KMS-11 (cell line): ENCODE measurements around the gene LGALS9.
"Not testable (repeated sequence)": the region's sequence is repeated elsewhere in the genome, so short reads cannot be mapped to it uniquely, and the experiment has no call there.

Source experiments
- H2AFZ ChIP-seq: fragments of 200-600 bp; sonication (generic); 2 replicates; pipeline ENCODE4 v1.6.1; 2016; ENCODE audit warnings: antibody characterized with exemption, mixed run types, low read depth
- H3K27ac ChIP-seq: fragments of 200-600 bp; sonication (generic); 2 replicates; pipeline ENCODE4 v1.6.1; 2016; ENCODE audit warnings: mild to moderate bottlenecking, mixed run types
- H3K27me3 ChIP-seq: fragments of 200-600 bp; sonication (generic); 2 replicates; pipeline ENCODE4 v1.6.1; 2017; ENCODE audit warnings: mild to moderate bottlenecking, low read depth, mixed run types, moderate library complexity; ENCODE audit not compliant: insufficient read depth
- H3K36me3 ChIP-seq: fragments of 200-600 bp; sonication (generic); 2 replicates; pipeline ENCODE4 v1.6.1; 2017; ENCODE audit warnings: mild to moderate bottlenecking, mixed run types; ENCODE audit not compliant: insufficient read depth
- H3K4me1 ChIP-seq: fragments of 200-600 bp; sonication (generic); 2 replicates; pipeline ENCODE4 v1.6.1; 2016; ENCODE audit warnings: mild to moderate bottlenecking, low read depth, mixed run types; ENCODE audit not compliant: poor library complexity, severe bottlenecking
- H3K4me2 ChIP-seq: fragments of 200-600 bp; sonication (generic); 2 replicates; pipeline ENCODE4 v1.7.0; 2016; ENCODE audit warnings: mild to moderate bottlenecking, mixed run types
- H3K4me3 ChIP-seq: fragments of 200-600 bp; sonication (generic); IDR thresholded peaks from 2 replicates; pipeline ENCODE4 v1.6.1; 2017; ENCODE audit warnings: low read depth, low read length, mixed read lengths; ENCODE audit not compliant: insufficient read depth
- H3K79me2 ChIP-seq: fragments of 200-600 bp; sonication (generic); 2 replicates; pipeline ENCODE4 v1.6.1; 2016; ENCODE audit warnings: low read depth, mixed run types; ENCODE audit not compliant: insufficient read depth
- H3K9ac ChIP-seq: fragments of 200-600 bp; sonication (generic); 2 replicates; pipeline ENCODE4 v1.6.1; 2016; ENCODE audit warnings: mild to moderate bottlenecking, mixed run types
- H4K20me1 ChIP-seq: fragments of 200-600 bp; sonication (generic); 2 replicates; pipeline ENCODE4 v1.6.1; 2016; ENCODE audit warnings: mild to moderate bottlenecking, mixed run types; ENCODE audit not compliant: insufficient read depth
- CTCF ChIP-seq: fragments of 200-600 bp; sonication (generic); conservative IDR thresholded peaks from 2 replicates; pipeline ENCODE4 v1.6.1; 2017; ENCODE audit warnings: low read depth, mild to moderate bottlenecking, antibody characterized with exemption, low read length, moderate library complexity, mixed read lengths

Gene LGALS9

DNA sequence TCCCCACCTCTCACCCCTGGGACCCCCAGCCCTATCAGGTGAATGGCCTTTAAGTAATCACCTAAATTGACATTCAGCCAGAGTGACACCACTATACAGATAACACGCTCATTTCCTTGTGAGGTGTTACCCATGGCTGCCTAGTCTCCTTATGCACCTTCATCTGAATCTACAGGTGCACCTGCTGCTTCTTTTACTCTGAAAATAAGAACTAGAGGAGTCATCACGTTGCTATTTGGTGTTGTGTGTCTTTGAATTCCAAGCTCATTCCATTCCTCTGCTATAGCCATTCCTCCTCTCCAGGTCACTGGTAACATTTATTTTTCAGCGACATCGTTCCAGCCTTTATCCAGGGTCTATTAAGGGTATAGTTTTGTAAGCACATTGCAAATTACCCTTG, 9.8 kb downstream of the LGALS9 start:
- no peak overlapping the region for H3K9ac ChIP-seq
- H3K27me3 ChIP-seq, result no peaks in the 10 kb centered on the region
- no peak overlapping the region for H3K27ac ChIP-seq
- TF ChIP-seq CTCF, result no peak
- H3K36me3 ChIP-seq, result no peaks in the 10 kb centered on the region
- no peaks in the 10 kb centered on the region for H3K79me2 ChIP-seq
- no peaks in the 10 kb centered on the region for H3K4me1 ChIP-seq
- no peak overlapping the region for H3K4me3 ChIP-seq
- H2AFZ ChIP-seq, result no peak overlapping the region
- H3K4me2 ChIP-seq, result no peak overlapping the region
- no peaks in the 10 kb centered on the region for H4K20me1 ChIP-seq

DNA sequence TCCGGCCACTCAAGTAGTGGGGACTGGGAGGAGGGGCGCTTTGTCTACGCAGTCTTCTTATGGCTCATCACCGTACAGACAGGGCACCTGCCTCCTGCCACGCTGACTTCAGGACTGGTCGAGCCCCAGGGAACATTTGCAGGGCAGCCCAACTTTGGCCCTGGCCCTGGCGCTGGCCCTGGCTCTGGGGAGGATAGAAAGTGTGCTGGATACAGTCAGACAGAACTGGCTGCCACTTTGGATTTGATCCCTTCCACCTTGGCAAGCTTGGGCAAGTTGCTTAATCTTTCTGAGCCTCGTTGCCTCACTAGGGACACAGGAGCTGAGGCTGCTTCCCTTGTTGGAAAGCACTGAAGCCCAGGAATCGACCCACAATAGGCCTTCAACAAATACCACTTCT, 13.6 kb downstream of the LGALS9 start:
- no peaks in the 10 kb centered on the region for H4K20me1 ChIP-seq
- H3K9ac ChIP-seq, result no peak overlapping the region
- H2AFZ ChIP-seq, result no peak overlapping the region
- no peaks in the 10 kb centered on the region for H3K4me1 ChIP-seq
- no peaks in the 10 kb centered on the region for H3K79me2 ChIP-seq
- TF ChIP-seq CTCF, result no peak
- H3K4me2 ChIP-seq, result no peak overlapping the region
- H3K27ac ChIP-seq, result no peak overlapping the region
- no peaks in the 10 kb centered on the region for H3K36me3 ChIP-seq
- no peaks in the 10 kb centered on the region; the same call in 1 of the 2 replicates for H3K27me3 ChIP-seq
- no peak overlapping the region for H3K4me3 ChIP-seq

GRCh38 chr17:27645621-27646020, 14.6 kb downstream of the LGALS9 start:
- not testable (repeated sequence) for H3K4me1 ChIP-seq, H2AFZ ChIP-seq, H3K9ac ChIP-seq, H4K20me1 ChIP-seq, H3K4me3 ChIP-seq, H3K79me2 ChIP-seq, H3K4me2 ChIP-seq, H3K36me3 ChIP-seq, H3K27ac ChIP-seq, H3K27me3 ChIP-seq

DNA sequence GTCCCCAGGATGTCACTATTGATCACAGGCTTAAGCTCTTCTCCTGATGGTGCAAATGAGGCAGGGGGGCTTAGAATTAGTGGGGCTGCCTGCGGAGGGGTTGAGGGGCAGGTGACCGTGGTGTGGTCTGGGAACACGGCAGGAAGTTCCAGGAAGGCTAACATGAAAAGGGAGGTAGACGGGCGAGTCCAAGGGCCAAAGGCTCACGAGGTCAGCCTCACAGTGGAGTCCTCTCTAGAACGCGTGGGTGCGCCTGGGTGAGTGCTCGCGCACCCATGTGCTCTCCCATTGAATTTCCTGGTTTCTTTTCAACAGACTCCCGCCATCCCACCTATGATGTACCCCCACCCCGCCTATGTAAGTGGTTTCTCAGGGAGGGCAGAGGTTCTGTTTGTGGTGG, 15.2 kb downstream of the LGALS9 start:
- Histone ChIP-seq H3K9ac (no peak overlapping the region), H3K27ac (no peak overlapping the region), H3K79me2 (no peaks in the 10 kb centered on the region), H3K36me3 (no peaks in the 10 kb centered on the region), H3K27me3 (peaks cover 3% of the 10 kb centered on the region; the same call in 1 of the 2 replicates), H2AFZ (no peak overlapping the region), H4K20me1 (no peaks in the 10 kb centered on the region), H3K4me3 (no peak overlapping the region), H3K4me1 (no peaks in the 10 kb centered on the region), H3K4me2 (no peak overlapping the region)
- TF ChIP-seq CTCF, result no peak

DNA sequence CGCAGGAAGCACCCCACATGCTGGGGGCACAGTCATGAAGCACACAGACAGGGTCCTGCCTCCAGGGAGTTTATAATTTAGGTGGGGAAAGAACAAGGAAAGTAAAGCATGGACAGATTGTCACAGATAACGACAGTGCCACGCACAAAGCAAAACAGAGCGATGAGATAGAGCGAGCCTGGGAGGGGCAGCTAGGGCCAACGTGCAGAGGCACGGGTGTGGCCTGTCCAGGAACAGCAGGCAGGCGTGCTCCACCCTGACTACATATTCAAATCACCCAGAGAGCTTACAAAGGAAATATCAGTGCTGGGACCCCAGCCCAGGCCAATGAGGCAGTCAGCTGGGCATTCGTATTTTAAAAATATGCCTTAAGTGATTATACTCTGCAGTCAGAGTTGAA, 16.8 kb downstream of the LGALS9 start:
- H4K20me1 ChIP-seq, result no peaks in the 10 kb centered on the region
- no peak overlapping the region for H3K27ac ChIP-seq
- H2AFZ ChIP-seq, result no peak overlapping the region
- no peak overlapping the region for H3K4me2 ChIP-seq
- no peaks in the 10 kb centered on the region for H3K4me1 ChIP-seq
- no peak for TF ChIP-seq CTCF
- peaks cover 3% of the 10 kb centered on the region; the same call in 1 of the 2 replicates for H3K27me3 ChIP-seq
- H3K36me3 ChIP-seq, result no peaks in the 10 kb centered on the region
- no peaks in the 10 kb centered on the region for H3K79me2 ChIP-seq
- no peak overlapping the region for H3K4me3 ChIP-seq
- no peak overlapping the region for H3K9ac ChIP-seq

DNA sequence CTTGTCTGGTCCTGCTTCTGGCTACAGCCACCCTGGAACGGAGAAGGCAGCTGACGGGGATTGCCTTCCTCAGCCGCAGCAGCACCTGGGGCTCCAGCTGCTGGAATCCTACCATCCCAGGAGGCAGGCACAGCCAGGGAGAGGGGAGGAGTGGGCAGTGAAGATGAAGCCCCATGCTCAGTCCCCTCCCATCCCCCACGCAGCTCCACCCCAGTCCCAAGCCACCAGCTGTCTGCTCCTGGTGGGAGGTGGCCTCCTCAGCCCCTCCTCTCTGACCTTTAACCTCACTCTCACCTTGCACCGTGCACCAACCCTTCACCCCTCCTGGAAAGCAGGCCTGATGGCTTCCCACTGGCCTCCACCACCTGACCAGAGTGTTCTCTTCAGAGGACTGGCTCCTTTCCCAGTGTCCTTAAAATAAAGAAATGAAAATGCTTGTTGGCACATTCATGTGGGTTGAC, 18.2 kb downstream of the LGALS9 start:
- not testable (repeated sequence) for H3K36me3 ChIP-seq, H3K27me3 ChIP-seq, H4K20me1 ChIP-seq, H2AFZ ChIP-seq, H3K4me3 ChIP-seq, H3K4me1 ChIP-seq, H3K79me2 ChIP-seq, H3K4me2 ChIP-seq, H3K9ac ChIP-seq, H3K27ac ChIP-seq
